Mucosa of stomach (tissue), 1 donor: ENCODE results near the gene SLC5A1.
"Not testable (repeated sequence)": the region's sequence is repeated elsewhere in the genome, so short reads cannot be mapped to it uniquely, and the experiment has no call there.

ENCODE experiments used
- H3K27me3 ChIP-seq: one replicate; pipeline ENCODE4 v1.7.0; 2013; ENCODE audit warnings: mild to moderate bottlenecking, low read length; ENCODE audit not compliant: control insufficient read depth, insufficient read depth
- H3K36me3 ChIP-seq: one replicate; pipeline ENCODE4 v1.7.0; 2013; ENCODE audit warnings: low read length; ENCODE audit not compliant: control insufficient read depth, insufficient read depth
- H3K4me1 ChIP-seq: one replicate; pipeline ENCODE4 v1.7.0; 2013; ENCODE audit warnings: mild to moderate bottlenecking, low read length; ENCODE audit not compliant: control insufficient read depth, insufficient read depth
- H3K4me3 ChIP-seq: one replicate; pipeline ENCODE4 v1.7.0; 2013; ENCODE audit warnings: low read length
- H3K9ac ChIP-seq: one replicate; pipeline ENCODE4 v1.7.0; 2013; ENCODE audit warnings: mild to moderate bottlenecking, low read length, moderate library complexity
- H3K9me3 ChIP-seq: one replicate; pipeline ENCODE4 v1.7.0; 2013; ENCODE audit warnings: mild to moderate bottlenecking, low read length, moderate library complexity; ENCODE audit not compliant: control insufficient read depth
- donor health status: Pancreatic carcinoma.

Gene SLC5A1

DNA sequence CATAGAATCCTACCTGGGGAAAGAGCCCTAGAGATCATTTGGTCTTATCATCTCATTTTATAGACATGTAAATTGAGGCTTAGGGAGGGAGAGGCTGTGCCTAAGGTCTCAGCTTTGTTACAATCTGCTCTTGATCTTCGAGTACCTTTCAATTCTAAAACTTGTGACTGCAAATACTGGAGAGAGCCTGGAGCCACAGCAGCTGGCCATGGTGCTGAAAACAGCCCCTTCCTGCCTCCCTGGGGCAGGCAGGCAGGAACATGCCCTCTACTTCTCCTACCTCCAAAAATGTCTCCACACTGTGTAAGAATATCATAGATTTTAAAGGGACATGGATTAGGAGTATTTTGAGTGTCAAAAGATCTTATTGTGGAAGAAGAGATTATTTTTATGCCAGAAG lies 63.9 kb downstream of the SLC5A1 start:
- H3K9me3 ChIP-seq, result no peaks in the 10 kb centered on the region
- H3K36me3 ChIP-seq, result no peaks in the 10 kb centered on the region
- H3K4me3 ChIP-seq, result no peak overlapping the region

GRCh38 chr22:32112380-32112779 lies 69.3 kb downstream of the SLC5A1 start:
- Histone ChIP-seq H3K36me3 (no peaks in the 10 kb centered on the region), H3K9ac (no peak overlapping the region), H3K27me3 (no peaks in the 10 kb centered on the region), H3K4me3 (no peak overlapping the region), H3K9me3 (no peaks in the 10 kb centered on the region), H3K4me1 (no peaks in the 10 kb centered on the region)

More for the DNA sequence above, 63.9 kb downstream of the SLC5A1 start:
- Histone ChIP-seq H3K4me1 (no peaks in the 10 kb centered on the region), H3K9ac (no peak overlapping the region), H3K27me3 (no peaks in the 10 kb centered on the region)

- H3K36me3 ChIP-seq, result no peaks in the 10 kb centered on the region
- no peaks in the 10 kb centered on the region for H3K9me3 ChIP-seq
- H3K4me3 ChIP-seq, result no peak overlapping the region
- H3K4me1 ChIP-seq, result no peaks in the 10 kb centered on the region
- H3K27me3 ChIP-seq, result no peaks in the 10 kb centered on the region
- H3K9ac ChIP-seq, result no peak overlapping the region
Observed at GRCh38 chr22:32119568-32120235, 76.6 kb downstream of the SLC5A1 start.

DNA sequence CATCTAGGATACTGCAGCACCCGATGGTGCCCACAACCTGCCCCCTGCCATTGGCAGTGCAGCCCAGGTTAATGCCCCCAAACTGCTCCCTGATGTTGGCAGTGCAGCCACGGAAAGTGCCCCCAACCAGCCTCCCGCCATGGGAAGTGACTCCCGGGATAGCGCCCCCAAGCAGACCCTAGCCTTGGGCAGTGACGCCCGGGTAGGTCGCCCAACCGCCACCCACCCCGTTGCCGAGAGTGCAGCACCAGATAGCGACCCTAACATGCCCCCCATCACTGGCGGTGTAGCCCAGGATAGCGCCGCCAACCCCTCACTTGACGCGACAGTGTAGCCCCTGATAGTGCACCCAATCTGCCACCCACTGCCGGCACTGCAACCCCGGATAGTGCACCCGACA lies 77.5 kb downstream of the SLC5A1 start:
- H3K4me3 ChIP-seq, result no peak overlapping the region
- no peaks in the 10 kb centered on the region for H3K27me3 ChIP-seq
- no peaks in the 10 kb centered on the region for H3K9me3 ChIP-seq
- no peak overlapping the region for H3K9ac ChIP-seq
- H3K4me1 ChIP-seq, result no peaks in the 10 kb centered on the region
- H3K36me3 ChIP-seq, result no peaks in the 10 kb centered on the region

DNA sequence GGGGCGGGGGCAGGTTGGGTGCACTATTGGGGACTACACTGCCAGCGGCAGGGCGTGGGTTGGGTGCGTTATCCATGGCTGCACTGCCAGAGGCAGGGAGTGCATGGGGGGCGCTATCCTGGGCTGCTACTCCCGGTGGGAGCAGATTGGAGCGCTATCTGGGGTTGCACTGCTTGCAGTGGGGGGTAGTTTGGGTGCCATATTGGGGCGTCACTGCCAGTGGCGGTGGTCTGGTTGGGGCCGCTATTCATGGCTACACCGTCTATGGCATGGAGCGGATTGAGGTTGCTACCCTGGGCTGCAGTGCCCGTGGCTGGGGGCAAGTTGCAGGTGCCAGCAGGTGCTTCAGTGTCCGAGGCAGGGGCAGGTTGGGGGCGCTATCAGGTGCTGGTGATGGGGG lies 79.8 kb downstream of the SLC5A1 start:
- H3K9me3 ChIP-seq, result no peaks in the 10 kb centered on the region
- H3K4me1 ChIP-seq, result no peaks in the 10 kb centered on the region
- no peak overlapping the region for H3K9ac ChIP-seq
- H3K4me3 ChIP-seq, result no peak overlapping the region
- H3K27me3 ChIP-seq, result no peaks in the 10 kb centered on the region
- H3K36me3 ChIP-seq, result no peaks in the 10 kb centered on the region

- H3K36me3 ChIP-seq, result no peaks in the 10 kb centered on the region
- no peaks in the 10 kb centered on the region for H3K27me3 ChIP-seq
- no peak overlapping the region for H3K9ac ChIP-seq
- H3K9me3 ChIP-seq, result no peaks in the 10 kb centered on the region
- H3K4me3 ChIP-seq, result no peak overlapping the region
- no peaks in the 10 kb centered on the region for H3K4me1 ChIP-seq
Observed at GRCh38 chr22:32123657-32124056, 80.6 kb downstream of the SLC5A1 start.

- Histone ChIP-seq H3K4me1 (no peaks in the 10 kb centered on the region), H3K4me3 (no peak overlapping the region), H3K27me3 (peaks cover 3% of the 10 kb centered on the region), H3K9ac (no peak overlapping the region), H3K9me3 (no peaks in the 10 kb centered on the region), H3K36me3 (no peaks in the 10 kb centered on the region)
Observed at GRCh38 chr22:32127904-32128303, 84.8 kb downstream of the SLC5A1 start.

DNA sequence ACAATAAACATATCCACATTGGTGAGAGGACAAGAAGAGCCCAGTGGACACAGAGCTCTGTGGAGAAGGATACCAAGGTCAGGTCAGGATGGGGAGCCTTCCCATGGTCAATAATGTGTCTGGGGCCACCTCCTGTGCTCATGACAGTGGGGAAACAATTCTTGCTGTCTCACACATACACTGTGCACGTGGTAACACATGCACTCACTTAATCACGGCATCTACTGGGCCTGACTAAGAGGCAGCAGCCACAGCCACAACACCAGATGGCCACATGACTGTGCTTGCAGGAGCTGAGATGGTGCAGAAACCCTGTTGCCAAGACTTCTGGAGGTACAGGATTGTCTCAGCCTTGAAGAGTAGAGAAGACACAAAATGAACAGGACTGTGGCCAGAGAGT lies 87.4 kb downstream of the SLC5A1 start:
- H3K9me3 ChIP-seq, result no peaks in the 10 kb centered on the region
- H3K4me3 ChIP-seq, result no peak overlapping the region
- H3K9ac ChIP-seq, result no peak overlapping the region

DNA sequence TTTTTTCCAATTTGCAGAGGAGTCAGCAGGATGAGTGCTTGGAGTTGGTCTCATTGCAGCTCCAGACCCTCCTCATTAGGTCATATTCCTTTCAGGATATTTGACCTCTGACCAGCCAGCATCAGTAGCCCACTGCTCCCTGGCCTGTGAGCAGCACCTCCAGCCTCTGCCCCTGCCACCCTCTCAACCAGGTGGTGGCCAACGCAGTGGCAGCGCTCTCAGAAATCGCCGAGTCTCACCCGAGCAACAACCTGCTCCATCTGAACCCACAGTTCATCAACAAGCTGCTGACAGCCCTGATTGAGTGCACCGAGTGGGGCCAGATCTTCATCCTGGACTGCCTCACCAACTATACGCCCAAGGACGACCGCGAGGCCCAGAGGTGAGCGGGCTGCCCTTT lies 89.1 kb downstream of the SLC5A1 start:
- Histone ChIP-seq H3K9ac (no peak overlapping the region), H3K9me3 (no peaks in the 10 kb centered on the region), H3K4me1 (no peaks in the 10 kb centered on the region), H3K27me3 (peaks cover 3% of the 10 kb centered on the region), H3K36me3 (no peaks in the 10 kb centered on the region), H3K4me3 (no peak overlapping the region)

More for the DNA sequence above, 87.4 kb downstream of the SLC5A1 start:
- Histone ChIP-seq H3K27me3 (peaks cover 3% of the 10 kb centered on the region), H3K36me3 (no peaks in the 10 kb centered on the region), H3K4me1 (no peaks in the 10 kb centered on the region)

DNA sequence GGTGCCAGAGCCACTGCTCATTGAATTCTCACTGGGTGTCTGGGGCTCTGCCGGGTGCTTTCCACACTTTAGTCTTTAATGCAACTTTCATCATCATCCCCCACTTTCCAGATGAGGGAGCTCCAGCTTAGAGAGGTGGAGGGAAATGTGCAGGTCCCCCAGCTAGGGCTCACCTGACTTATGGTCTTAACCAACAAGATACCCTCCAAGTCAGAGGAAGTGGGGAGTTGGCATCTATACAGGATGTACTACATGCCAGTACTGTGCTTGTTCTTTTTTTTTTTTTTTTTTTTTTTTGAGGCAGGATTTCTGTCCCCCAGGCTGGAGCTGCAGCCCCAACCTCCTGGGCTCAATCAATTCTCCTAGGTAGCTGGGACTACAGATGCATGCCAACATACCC lies 89.7 kb downstream of the SLC5A1 start:
- H3K36me3 ChIP-seq, result no peaks in the 10 kb centered on the region
- no peak overlapping the region for H3K9ac ChIP-seq
- no peaks in the 10 kb centered on the region for H3K4me1 ChIP-seq
- H3K4me3 ChIP-seq, result no peak overlapping the region
- H3K9me3 ChIP-seq, result no peaks in the 10 kb centered on the region
- H3K27me3 ChIP-seq, result peaks cover 3% of the 10 kb centered on the region

- not testable (repeated sequence) for H3K9ac ChIP-seq, H3K4me1 ChIP-seq, H3K4me3 ChIP-seq, H3K27me3 ChIP-seq, H3K9me3 ChIP-seq, H3K36me3 ChIP-seq
Observed at GRCh38 chr22:32134796-32135195, 91.7 kb downstream of the SLC5A1 start.

DNA sequence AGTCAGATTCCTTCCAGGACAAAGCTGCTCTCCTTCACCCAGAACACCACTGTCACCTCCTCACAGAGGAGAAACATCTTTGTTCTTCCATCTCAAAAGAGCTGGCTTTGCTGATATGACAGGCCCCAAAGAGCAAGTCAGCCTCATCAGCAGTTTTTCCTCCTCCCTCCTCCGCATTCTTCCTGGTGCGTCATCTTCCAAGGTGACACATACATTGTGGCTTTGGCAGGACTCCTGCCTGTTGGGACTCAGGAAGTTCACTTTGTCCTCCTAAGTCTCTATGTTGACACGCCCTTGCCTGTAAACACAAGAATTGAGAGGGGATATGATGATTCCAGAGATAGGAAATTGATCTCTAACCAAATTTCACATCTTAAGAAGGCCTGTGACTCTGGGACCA lies 92.9 kb downstream of the SLC5A1 start:
- H3K4me1 ChIP-seq, H3K9ac ChIP-seq, H3K4me3 ChIP-seq, H3K9me3 ChIP-seq, H3K27me3 ChIP-seq, H3K36me3 ChIP-seq: not testable (repeated sequence)

- not testable (repeated sequence) for H3K36me3 ChIP-seq, H3K27me3 ChIP-seq, H3K4me1 ChIP-seq, H3K9me3 ChIP-seq, H3K9ac ChIP-seq, H3K4me3 ChIP-seq
Observed at GRCh38 chr22:32136881-32137280, 93.8 kb downstream of the SLC5A1 start.
